ENCODE results near the gene KRABD2.
"Not testable (repeated sequence)": the region's sequence is repeated elsewhere in the genome, so short reads cannot be mapped to it uniquely, and the experiment has no call there.

KRABD2 gene

GRCh38 chr17:8360751-8361150 lies 15.8 kb downstream of the KRABD2 start:
- DNase-seq (ENCODE audit: low read depth): peak; percentile 34

- DNase-seq (ENCODE audit: low read depth): no peak
Measured at GRCh38 chr17:8360260-8360659, 16.2 kb downstream of the KRABD2 start.

GRCh38 chr17:8359769-8360168 lies 16.7 kb downstream of the KRABD2 start:
- peak; percentile 84 for DNase-seq (ENCODE audit: low read depth)

GRCh38 chr17:8357910-8358309 lies 18.6 kb downstream of the KRABD2 start:
- no peak for DNase-seq (ENCODE audit: low read depth)

- DNase-seq (ENCODE audit: low read depth): no peak
Measured at GRCh38 chr17:8354236-8354635, 22.3 kb downstream of the KRABD2 start.

GRCh38 chr17:8353736-8354135 lies 22.8 kb downstream of the KRABD2 start:
- DNase-seq (ENCODE audit: low read depth): no peak

- no peak for DNase-seq (ENCODE audit: low read depth)
Measured at GRCh38 chr17:8350339-8350738, 26.2 kb downstream of the KRABD2 start.

- DNase-seq (ENCODE audit: low read depth): not testable (repeated sequence)
Measured at GRCh38 chr17:8347001-8347400, 29.5 kb downstream of the KRABD2 start.

GRCh38 chr17:8345951-8346665 lies 30.4 kb downstream of the KRABD2 start:
- no peak for DNase-seq (ENCODE audit: low read depth)

GRCh38 chr17:8345052-8345690 lies 31.3 kb downstream of the KRABD2 start:
- DNase-seq (ENCODE audit: low read depth): no peak

GRCh38 chr17:8341456-8341855 lies 35.0 kb downstream of the KRABD2 start:
- DNase-seq (ENCODE audit: low read depth): no peak

GRCh38 chr17:8339540-8339939 lies 37.0 kb downstream of the KRABD2 start, which contains the start of gene ODF4:
Gene ODF4, plus strand, starts transcription at chr17:8339840. Its CDS starts 212 bp downstream, at chr17:8340052.
- no peak for DNase-seq (ENCODE audit: low read depth)

GRCh38 chr17:8338753-8339140 lies 37.8 kb downstream of the KRABD2 start:
- no peak for DNase-seq (ENCODE audit: low read depth)

GRCh38 chr17:8337802-8338752 lies 38.4 kb downstream of the KRABD2 start:
- DNase-seq (ENCODE audit: low read depth): no peak

- DNase-seq (ENCODE audit: low read depth): peak; percentile 7
Measured at GRCh38 chr17:8333281-8333680, 43.2 kb downstream of the KRABD2 start.

- DNase-seq (ENCODE audit: low read depth): no peak
Measured at GRCh38 chr17:8332688-8333087, 43.8 kb downstream of the KRABD2 start.

- no peak for DNase-seq (ENCODE audit: low read depth)
Measured at GRCh38 chr17:8332128-8332527, 44.4 kb downstream of the KRABD2 start.

GRCh38 chr17:8327303-8327649 lies 49.2 kb downstream of the KRABD2 start:
- DNase-seq (ENCODE audit: low read depth): no peak
